ENCODE results near the gene CYP2J2.
"Not testable (repeated sequence)": the region's sequence is repeated elsewhere in the genome, so short reads cannot be mapped to it uniquely, and the experiment has no call there.

The CYP2J2 gene

DNA sequence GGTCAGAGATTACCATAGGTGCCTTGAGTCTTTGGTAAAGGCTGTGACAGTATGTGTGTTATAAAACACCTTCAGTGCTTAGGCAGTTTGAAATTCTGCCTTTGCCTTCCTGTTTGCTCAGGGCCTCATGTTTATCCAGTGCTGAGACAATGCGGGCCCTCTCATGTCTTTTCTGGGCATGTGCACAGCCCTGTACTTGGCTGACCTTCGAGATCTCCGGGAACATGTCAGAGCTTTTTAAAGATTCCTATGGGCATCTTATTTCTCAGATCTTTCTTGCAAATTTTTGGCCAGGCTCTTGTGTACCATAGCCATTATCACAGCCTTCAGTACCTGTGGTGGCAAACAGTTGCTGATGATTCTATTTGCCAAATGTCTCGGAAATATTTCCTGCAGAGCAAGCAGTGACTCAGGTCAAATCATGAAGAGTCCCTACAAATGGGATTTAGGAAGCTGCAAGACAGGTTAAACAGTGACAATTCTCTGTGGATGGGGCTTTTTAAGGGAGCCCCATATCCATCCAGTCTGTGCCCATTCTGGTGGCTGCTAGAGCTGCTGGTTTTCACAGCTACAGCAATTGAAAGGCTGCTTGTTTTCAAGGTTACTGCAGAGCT is 69.7 kb downstream of the CYP2J2 start:
- no peak for DNase-seq

DNA sequence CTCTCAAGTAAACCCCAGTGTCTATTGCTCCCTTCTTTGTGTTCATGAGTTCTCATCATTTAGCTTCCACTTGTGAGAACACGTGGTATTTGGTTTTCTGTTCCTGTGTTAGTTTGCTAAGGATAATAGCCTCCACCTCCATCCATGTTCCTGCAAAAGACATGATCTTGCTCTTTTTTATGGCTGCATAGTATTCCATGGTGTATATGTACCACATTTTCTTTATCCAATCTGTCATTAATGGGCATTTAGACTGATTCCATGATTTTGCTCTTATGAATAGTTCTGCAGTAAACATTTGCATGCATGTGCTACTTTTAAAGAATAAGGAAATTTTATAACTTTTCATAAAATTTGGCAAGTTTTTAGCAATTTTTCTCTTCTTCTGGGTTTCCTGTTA is 71.3 kb downstream of the CYP2J2 start:
- DNase-seq = not testable (repeated sequence)

- DNase-seq = no peak
Observed at GRCh38 chr1:59852117-59852516, 74.5 kb downstream of the CYP2J2 start.

DNA sequence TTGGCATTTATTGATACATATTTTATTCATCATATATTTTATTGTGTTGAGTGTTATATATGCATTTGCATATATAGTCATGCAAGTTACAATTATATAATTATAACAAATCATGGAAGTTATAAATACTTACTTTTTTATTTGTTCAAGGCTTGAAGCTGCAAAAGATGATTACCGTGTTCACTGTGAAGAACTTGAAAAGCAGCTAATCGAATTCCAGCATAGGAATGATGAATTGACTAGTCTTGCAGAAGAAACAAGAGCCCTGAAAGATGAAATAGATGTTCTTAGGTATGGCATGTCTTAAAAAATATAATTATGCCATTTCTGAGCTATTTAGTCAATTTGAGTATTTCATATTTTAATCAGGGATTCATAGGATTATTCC is 79.7 kb downstream of the CYP2J2 start:
- DNase-seq = no peak

DNA sequence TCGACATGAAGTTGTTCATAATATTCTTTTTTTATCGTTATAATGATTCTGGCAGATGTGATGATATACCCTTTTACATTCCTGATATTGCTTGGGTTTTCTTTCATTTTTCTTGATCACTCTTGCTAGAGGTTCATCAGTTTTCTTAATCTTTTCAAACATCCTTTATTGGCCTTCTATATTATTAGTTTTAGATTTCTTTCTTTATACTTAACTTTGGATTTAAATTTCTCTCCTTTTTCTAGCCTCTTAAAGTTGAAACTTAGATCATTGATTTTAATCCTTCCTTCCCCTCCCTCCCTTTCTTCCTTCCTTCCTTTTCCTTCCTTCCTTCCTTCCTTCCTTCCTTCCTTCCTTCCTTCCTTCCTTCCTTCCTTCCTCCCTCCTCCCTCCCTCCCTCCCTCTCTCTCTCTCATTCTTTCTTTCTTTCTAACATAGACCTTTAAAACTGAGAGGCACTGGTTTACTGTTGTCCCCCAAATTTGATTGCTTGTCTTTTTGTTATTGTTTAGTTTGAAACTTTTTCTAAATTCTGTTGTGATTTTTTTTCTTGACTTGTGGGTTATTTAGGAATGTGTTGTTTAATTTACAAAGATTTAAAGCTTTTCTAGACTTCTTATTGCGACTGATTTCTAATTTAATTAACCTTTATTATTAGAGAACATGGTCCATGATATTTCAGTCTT is 80.2 kb downstream of the CYP2J2 start:
- no peak for DNase-seq

GRCh38 chr1:59845091-59845490 is 81.5 kb downstream of the CYP2J2 start:
- no peak for DNase-seq
